Upper lobe of right lung (tissue), 1 donor: ENCODE data around the gene PLEKHH2. TPM values are rescaled to one million over a fixed set of nuclear protein-coding genes. Genes with fewer than 3 reads are reported as not detected.
"Not testable (repeated sequence)": the region's sequence is repeated elsewhere in the genome, so short reads cannot be mapped to it uniquely, and the experiment has no call there.

Source experiments
- ATAC-seq: fragments of 200-7000 bp; cut with Tn5 transposase; one replicate; pipeline ENCODE4 v1.9.1; 2020; ENCODE audit warnings: mild to moderate bottlenecking, moderate library complexity
- DNase-seq: peaks from one replicate; pipeline ENCODE4 v3.0.0-alpha.2; 2020
- H3K27ac ChIP-seq: fragments of 200-600 bp; one replicate; pipeline ENCODE4 v1.8.0; 2022
- H3K27me3 ChIP-seq: fragments of 200-600 bp; one replicate; pipeline ENCODE4 v1.8.0; 2022; ENCODE audit warnings: mild to moderate bottlenecking
- H3K36me3 ChIP-seq: fragments of 200-600 bp; one replicate; pipeline ENCODE4 v1.8.0; 2022
- H3K4me1 ChIP-seq: fragments of 200-600 bp; one replicate; pipeline ENCODE4 v1.8.0; 2022
- H3K4me3 ChIP-seq: fragments of 200-600 bp; one replicate; pipeline ENCODE4 v1.8.0; 2022; ENCODE audit warnings: mild to moderate bottlenecking
- H3K9me3 ChIP-seq: fragments of 200-600 bp; one replicate; pipeline ENCODE4 v1.8.0; 2022
- CTCF ChIP-seq: fragments of 200-600 bp; IDR thresholded peaks from one replicate; pipeline ENCODE4 v1.8.0; 2022; ENCODE audit warnings: antibody characterized with exemption
- intact Hi-C: fragments of 100-400 bp; cut with DNase I; formaldehyde crosslinking; loops from one replicate; pipeline ENCODE4 v1.11.0; 2022
- long read RNA-seq: library from polyadenylated mRNA; unstranded; transcript quantifications from one replicate; pipeline ENCODE4 v2.0.0, GENCODE V29; 2021
- total RNA-seq: library from RNA; stranded (reverse); fragmentation: NEBNext Ultra II Directional; extraction: Animal tissue kit (Norgen Biotek cat#: 25700); gene quantifications from one replicate; pipeline ENCODE4 v1.2.1, GENCODE V29; 2021
- donor health status: DM: no; HTN: yes; CAD: no; lungs with severe emphysema.

PLEKHH2 gene
- total RNA-seq, result 53.8 TPM
- long read RNA-seq, full-length matches to known transcripts, result 7 of 26 reads
- long read RNA-seq, partial matches to known transcripts, result 10 of 26 reads
- long read RNA-seq, other reads (novel, unspliced or antisense), result 9 of 26 reads

GRCh38 chr2:43637030-43637803 lies at the start of gene PLEKHH2:
Gene PLEKHH2 (plus strand): TSS chr2:43637260. CDS start chr2:43644674, 7,414 bp downstream.
- Histone ChIP-seq H3K27me3 (peaks cover 4% of the 10 kb centered on the region), H3K9me3 (no peaks in the 10 kb centered on the region), H3K36me3 (no peaks in the 10 kb centered on the region), H3K4me3 (peak within 1 kb of the TSS; percentile 75), H3K27ac (peak within 1 kb of the TSS; percentile 74), H3K4me1 (no peaks in the 10 kb centered on the region)
- DNase-seq (peak; percentile 92), ATAC-seq (peak; percentile 100)
- TF ChIP-seq CTCF, result no peak
- intact Hi-C loops, result no loop called here

GRCh38 chr2:43592443-43592842 lies 44.6 kb upstream of the PLEKHH2 start:
- intact Hi-C loops, result no loop called here
- no peak for TF ChIP-seq CTCF
- H3K9me3 ChIP-seq, result no peaks in the 10 kb centered on the region
- peaks cover 46% of the 10 kb centered on the region for H3K36me3 ChIP-seq
- no peaks in the 10 kb centered on the region for H3K27me3 ChIP-seq
- no peak overlapping the region for H3K27ac ChIP-seq
- DNase-seq, result no peak
- no peak for ATAC-seq
- peaks cover 15% of the 10 kb centered on the region for H3K4me1 ChIP-seq
- H3K4me3 ChIP-seq, result no peak overlapping the region

GRCh38 chr2:43593254-43593653 lies 43.8 kb upstream of the PLEKHH2 start:
- DNase-seq, result no peak
- ATAC-seq, result peak; percentile 65
- H3K4me3 ChIP-seq, result no peak overlapping the region
- peaks cover 38% of the 10 kb centered on the region for H3K36me3 ChIP-seq
- no peaks in the 10 kb centered on the region for H3K27me3 ChIP-seq
- intact Hi-C loops, result no loop called here
- no peak overlapping the region for H3K27ac ChIP-seq
- no peaks in the 10 kb centered on the region for H3K9me3 ChIP-seq
- TF ChIP-seq CTCF, result no peak
- peaks cover 15% of the 10 kb centered on the region for H3K4me1 ChIP-seq

GRCh38 chr2:43594875-43595274 lies 42.2 kb upstream of the PLEKHH2 start:
- H3K4me1 ChIP-seq, result peaks cover 15% of the 10 kb centered on the region
- H3K9me3 ChIP-seq, result no peaks in the 10 kb centered on the region
- TF ChIP-seq CTCF, result no peak
- ATAC-seq (no peak), DNase-seq (no peak)
- H3K4me3 ChIP-seq, result peak overlapping the region; percentile 91
- no peaks in the 10 kb centered on the region for H3K27me3 ChIP-seq
- H3K27ac ChIP-seq, result no peak overlapping the region
- intact Hi-C loops, result no loop called here
- H3K36me3 ChIP-seq, result peaks cover 23% of the 10 kb centered on the region

GRCh38 chr2:43595603-43596412 lies 41.3 kb upstream of the PLEKHH2 start, which contains the start of gene THADA:
Gene THADA (minus strand): TSS chr2:43596038. CDS start chr2:43592392, 3,646 bp downstream.
- intact Hi-C loops, result no loop called here
- Histone ChIP-seq H3K27me3 (no peaks in the 10 kb centered on the region), H3K36me3 (peaks cover 16% of the 10 kb centered on the region), H3K4me1 (peaks cover 15% of the 10 kb centered on the region), H3K9me3 (no peaks in the 10 kb centered on the region), H3K27ac (peak within 1 kb of the TSS; percentile 89), H3K4me3 (peak within 1 kb of the TSS; percentile 91)
- TF ChIP-seq CTCF, result no peak
- ATAC-seq, result peak; percentile 99
- DNase-seq, result peak; percentile 99

GRCh38 chr2:43600596-43600995 lies 36.5 kb upstream of the PLEKHH2 start:
- H3K36me3 ChIP-seq, H3K9me3 ChIP-seq, H3K4me3 ChIP-seq, intact Hi-C loops, DNase-seq, H3K27me3 ChIP-seq, H3K4me1 ChIP-seq, ATAC-seq, H3K27ac ChIP-seq: not testable (repeated sequence)
